Activated naive CD4-positive, alpha-beta T cell (primary cell): ENCODE data around the gene F9.

Experiments used
- DNase-seq, 4 experiments: peaks; one replicate each; lab custom pipeline; 2025; lab: John Stamatoyannopoulos, UW

Gene F9

GRCh38 chrX:139600105-139600504, 69.6 kb downstream of the F9 start:
- no peak for DNase-seq
